Putamen (tissue), 1 donor: ENCODE data around the gene PLBD1.

Experiments used
- DNase-seq: peaks from one replicate; pipeline ENCODE4 v3.0.0-alpha.2; 2016; ENCODE audit warnings: low spot score

Gene PLBD1

GRCh38 chr12:14564336-14564959 lies 3.2 kb downstream of the PLBD1 start:
- no peak for DNase-seq

GRCh38 chr12:14563046-14563445 lies 4.6 kb downstream of the PLBD1 start:
- DNase-seq, result no peak

- no peak for DNase-seq
Observed at GRCh38 chr12:14562279-14562678, 5.4 kb downstream of the PLBD1 start.

- DNase-seq, result no peak
Observed at GRCh38 chr12:14561677-14562238, 5.9 kb downstream of the PLBD1 start.

GRCh38 chr12:14560904-14561574 lies 6.6 kb downstream of the PLBD1 start:
- DNase-seq, result no peak

GRCh38 chr12:14558473-14558959 lies 9.2 kb downstream of the PLBD1 start:
- no peak for DNase-seq

- no peak for DNase-seq
Observed at GRCh38 chr12:14557966-14558365, 9.7 kb downstream of the PLBD1 start.

GRCh38 chr12:14554281-14555007 lies 13.2 kb downstream of the PLBD1 start:
- peak; percentile 52 for DNase-seq

- DNase-seq, result no peak
Observed at GRCh38 chr12:14548609-14549008, 19.1 kb downstream of the PLBD1 start.

- DNase-seq, result peak; percentile 59
Observed at GRCh38 chr12:14547571-14547970, 20.1 kb downstream of the PLBD1 start.

- no peak for DNase-seq
Observed at GRCh38 chr12:14545144-14546124, 22.2 kb downstream of the PLBD1 start.

- DNase-seq, result no peak
Observed at GRCh38 chr12:14540801-14541462, 26.8 kb downstream of the PLBD1 start.

- DNase-seq, result no peak
Observed at GRCh38 chr12:14537088-14537487, 30.6 kb downstream of the PLBD1 start.

GRCh38 chr12:14532152-14532551 lies 35.5 kb downstream of the PLBD1 start:
- DNase-seq, result no peak

GRCh38 chr12:14525964-14526363 lies 41.7 kb downstream of the PLBD1 start:
- no peak for DNase-seq

- DNase-seq, result no peak
Observed at GRCh38 chr12:14521822-14522221, 45.9 kb downstream of the PLBD1 start.

- no peak for DNase-seq
Observed at GRCh38 chr12:14514946-14515345, 52.7 kb downstream of the PLBD1 start.

- DNase-seq, result no peak
Observed at GRCh38 chr12:14514154-14514842, 53.4 kb downstream of the PLBD1 start.

- no peak for DNase-seq
Observed at GRCh38 chr12:14510574-14510973, 57.1 kb downstream of the PLBD1 start.
